ENCODE measurements around the gene CDAN1.

DNA sequence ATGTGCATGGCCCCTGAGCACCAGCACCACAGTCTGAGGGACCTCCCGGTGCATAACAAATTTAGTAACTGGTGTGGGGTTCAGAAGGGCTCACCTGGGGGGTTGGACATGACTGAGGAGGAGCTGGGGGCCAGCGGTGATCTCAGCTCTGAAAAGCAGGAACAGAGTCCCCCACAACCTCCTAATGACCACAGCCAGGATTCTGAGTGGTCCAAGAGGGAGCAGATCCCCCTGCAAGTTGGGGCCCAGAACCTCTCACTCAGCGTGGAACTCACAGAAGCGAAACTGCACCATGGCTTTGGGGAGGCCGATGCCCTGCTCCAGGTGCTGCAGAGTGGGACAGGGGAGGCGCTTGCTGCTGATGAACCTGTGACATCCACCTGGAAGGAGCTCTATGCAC, 43.0 kb downstream of the CDAN1 start:
- TF ChIP-seq, protein P1, sequence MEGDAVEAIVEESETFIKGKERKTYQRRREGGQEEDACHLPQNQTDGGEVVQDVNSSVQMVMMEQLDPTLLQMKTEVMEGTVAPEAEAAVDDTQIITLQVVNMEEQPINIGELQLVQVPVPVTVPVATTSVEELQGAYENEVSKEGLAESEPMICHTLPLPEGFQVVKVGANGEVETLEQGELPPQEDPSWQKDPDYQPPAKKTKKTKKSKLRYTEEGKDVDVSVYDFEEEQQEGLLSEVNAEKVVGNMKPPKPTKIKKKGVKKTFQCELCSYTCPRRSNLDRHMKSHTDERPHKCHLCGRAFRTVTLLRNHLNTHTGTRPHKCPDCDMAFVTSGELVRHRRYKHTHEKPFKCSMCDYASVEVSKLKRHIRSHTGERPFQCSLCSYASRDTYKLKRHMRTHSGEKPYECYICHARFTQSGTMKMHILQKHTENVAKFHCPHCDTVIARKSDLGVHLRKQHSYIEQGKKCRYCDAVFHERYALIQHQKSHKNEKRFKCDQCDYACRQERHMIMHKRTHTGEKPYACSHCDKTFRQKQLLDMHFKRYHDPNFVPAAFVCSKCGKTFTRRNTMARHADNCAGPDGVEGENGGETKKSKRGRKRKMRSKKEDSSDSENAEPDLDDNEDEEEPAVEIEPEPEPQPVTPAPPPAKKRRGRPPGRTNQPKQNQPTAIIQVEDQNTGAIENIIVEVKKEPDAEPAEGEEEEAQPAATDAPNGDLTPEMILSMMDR (IDR thresholded peaks at IDR 0.05): no peak
- no peak for TF ChIP-seq EP300 (IDR thresholded peaks at IDR 0.05)
- no peak for TF ChIP-seq POLR2A (IDR thresholded peaks at IDR 0.05)
- no peak for TF ChIP-seq POLR2AphosphoS5 (IDR thresholded peaks at IDR 0.05)

Measured in suprapubic skin (tissue), 4 donors.